Retinal pigment epithelial cell (primary cell): ENCODE results near the gene HNRNPLL.

Experiments
- DNase-seq: peaks from one replicate; pipeline ENCODE4 v3.0.0-alpha.2; 2010; ENCODE audit warnings: low read depth
- H3K4me3 ChIP-seq: 2 replicates; pipeline ENCODE4 v1.5.1; 2011; ENCODE audit warnings: mild to moderate bottlenecking, low read length, control low read depth, moderate library complexity
- CTCF ChIP-seq: conservative IDR thresholded peaks from 2 replicates; pipeline ENCODE4 v1.5.1; 2011; ENCODE audit warnings: low read depth, low read length, control low read depth, inconsistent platforms

HNRNPLL gene

GRCh38 chr2:38578832-38579231 lies 23.9 kb downstream of the HNRNPLL start:
- no peak overlapping the region for H3K4me3 ChIP-seq
- TF ChIP-seq CTCF = no peak
- no peak for DNase-seq

GRCh38 chr2:38574278-38574677 lies 28.4 kb downstream of the HNRNPLL start:
- no peak for DNase-seq
- TF ChIP-seq CTCF = no peak
- no peak overlapping the region for H3K4me3 ChIP-seq

- TF ChIP-seq CTCF = no peak
- DNase-seq = no peak
These were observed 30.6 kb downstream of the HNRNPLL start for GRCh38 chr2:38572167-38572566.

GRCh38 chr2:38571193-38571592 lies 31.5 kb downstream of the HNRNPLL start:
- TF ChIP-seq CTCF = no peak
- DNase-seq = no peak
- no peak overlapping the region for H3K4me3 ChIP-seq

More at GRCh38 chr2:38572167-38572566, 30.6 kb downstream of the HNRNPLL start:
- H3K4me3 ChIP-seq = no peak overlapping the region

- H3K4me3 ChIP-seq = no peak overlapping the region
- no peak for DNase-seq
- TF ChIP-seq CTCF = no peak
These were observed 33.8 kb downstream of the HNRNPLL start for GRCh38 chr2:38568724-38569436.

GRCh38 chr2:38565333-38565732 lies 37.4 kb downstream of the HNRNPLL start:
- TF ChIP-seq CTCF = no peak
- no peak for DNase-seq

GRCh38 chr2:38561691-38562090 lies 41.0 kb downstream of the HNRNPLL start:
- no peak for DNase-seq
- TF ChIP-seq CTCF = no peak
- no peak overlapping the region for H3K4me3 ChIP-seq

More at GRCh38 chr2:38565333-38565732, 37.4 kb downstream of the HNRNPLL start:
- H3K4me3 ChIP-seq = no peak overlapping the region
